H4 (cell line): ENCODE data around the gene ARHGAP15. TPM values are rescaled to one million over a fixed set of nuclear protein-coding genes. Genes with fewer than 3 reads are reported as not detected.
A peak's percentile ranks its signal among the peaks of the same experiment; 100 is the strongest.

Experiments used
- DNase-seq: peaks from one replicate; pipeline ENCODE4 v3.0.0-alpha.2; 2015; ENCODE audit warnings: low spot score
- total RNA-seq: library from RNA; depleted of rRNA; stranded (reverse); fragments of >200 nt; shearing (Covaris generic); gene quantifications from 2 replicates; pipeline ENCODE4 v1.2.3, GENCODE V29; 2014

ARHGAP15 gene
- total RNA-seq, 1 experiment from 2014 or later = 0.15 TPM

- DNase-seq = no peak
Observed at GRCh38 chr2:143623231-143623908, 494.2 kb downstream of the ARHGAP15 start.

GRCh38 chr2:143623909-143624260 lies 494.7 kb downstream of the ARHGAP15 start:
- no peak for DNase-seq

GRCh38 chr2:143629340-143629739 lies 500.1 kb downstream of the ARHGAP15 start:
- DNase-seq = peak; percentile 59

GRCh38 chr2:143632751-143633374 lies 503.6 kb downstream of the ARHGAP15 start:
- no peak for DNase-seq

GRCh38 chr2:143633419-143633818 lies 504.2 kb downstream of the ARHGAP15 start:
- DNase-seq = no peak

GRCh38 chr2:143635302-143635701 lies 506.1 kb downstream of the ARHGAP15 start:
- no peak for DNase-seq

- DNase-seq = no peak
Observed at GRCh38 chr2:143635936-143636335, 506.7 kb downstream of the ARHGAP15 start.

- no peak for DNase-seq
Observed at GRCh38 chr2:143640826-143641225, 511.6 kb downstream of the ARHGAP15 start.

GRCh38 chr2:143645921-143646645 lies 516.9 kb downstream of the ARHGAP15 start:
- no peak for DNase-seq

GRCh38 chr2:143649226-143649740 lies 520.1 kb downstream of the ARHGAP15 start:
- no peak for DNase-seq

- no peak for DNase-seq
Observed at GRCh38 chr2:143652692-143653091, 523.5 kb downstream of the ARHGAP15 start.

GRCh38 chr2:143668234-143668633 lies 539.0 kb downstream of the ARHGAP15 start:
- no peak for DNase-seq

GRCh38 chr2:143674051-143674450 lies 544.8 kb downstream of the ARHGAP15 start:
- DNase-seq = no peak

GRCh38 chr2:143675021-143675420 lies 545.8 kb downstream of the ARHGAP15 start:
- no peak for DNase-seq

GRCh38 chr2:143679617-143680016 lies 550.4 kb downstream of the ARHGAP15 start:
- no peak for DNase-seq

GRCh38 chr2:143680885-143681405 lies 551.7 kb downstream of the ARHGAP15 start:
- DNase-seq = no peak

GRCh38 chr2:143682436-143683055 lies 553.3 kb downstream of the ARHGAP15 start:
- DNase-seq = no peak

GRCh38 chr2:143683977-143684376 lies 554.8 kb downstream of the ARHGAP15 start:
- DNase-seq = no peak

GRCh38 chr2:143684551-143685320 lies 555.5 kb downstream of the ARHGAP15 start:
- no peak for DNase-seq

GRCh38 chr2:143685421-143686078 lies 556.3 kb downstream of the ARHGAP15 start:
- DNase-seq = no peak
